Activated CD4-positive, alpha-beta T cell treated with anti-CD3 and anti-CD28 coated beads for 48 hours (primary cell): Measurements from ENCODE around the gene GALNT13.

ENCODE experiments used
- DNase-seq: peaks from one replicate; pipeline ENCODE4 v3.0.0-alpha.2; 2020

The GALNT13 gene

GRCh38 chr2:153871231-153872221 lies at the start of gene GALNT13:
Gene GALNT13, plus strand, starts transcription at chr2:153871922.
- no peak for DNase-seq

- DNase-seq = no peak
Measured at GRCh38 chr2:153823880-153824279, 47.8 kb upstream of the GALNT13 start.

GRCh38 chr2:153828335-153828734 lies 43.4 kb upstream of the GALNT13 start:
- no peak for DNase-seq

GRCh38 chr2:153834662-153835061 lies 37.1 kb upstream of the GALNT13 start:
- DNase-seq = no peak

- no peak for DNase-seq
Measured at GRCh38 chr2:153858250-153858649, 13.5 kb upstream of the GALNT13 start.

GRCh38 chr2:153864022-153864421 lies 7.7 kb upstream of the GALNT13 start:
- DNase-seq = no peak

GRCh38 chr2:153866595-153866994 lies 5.1 kb upstream of the GALNT13 start:
- no peak for DNase-seq

GRCh38 chr2:153870308-153870707 lies 1.4 kb upstream of the GALNT13 start:
- no peak for DNase-seq

- DNase-seq = peak; percentile 1
Measured at GRCh38 chr2:153872311-153873051, 759 bp downstream of the GALNT13 start.

GRCh38 chr2:153873052-153874048 lies 1.6 kb downstream of the GALNT13 start:
- no peak for DNase-seq

- DNase-seq = no peak
Measured at GRCh38 chr2:153875801-153876466, 4.2 kb downstream of the GALNT13 start.

- DNase-seq = no peak
Measured at GRCh38 chr2:153880926-153881325, 9.2 kb downstream of the GALNT13 start.

- no peak for DNase-seq
Measured at GRCh38 chr2:153886833-153887232, 15.1 kb downstream of the GALNT13 start.

- no peak for DNase-seq
Measured at GRCh38 chr2:153890576-153890975, 18.9 kb downstream of the GALNT13 start.

GRCh38 chr2:153891051-153891450 lies 19.3 kb downstream of the GALNT13 start:
- no peak for DNase-seq

GRCh38 chr2:153912798-153913396 lies 41.2 kb downstream of the GALNT13 start:
- DNase-seq = no peak

- no peak for DNase-seq
Measured at GRCh38 chr2:153917570-153917969, 45.8 kb downstream of the GALNT13 start.

GRCh38 chr2:153935511-153935910 lies 63.8 kb downstream of the GALNT13 start:
- DNase-seq = no peak

- no peak for DNase-seq
Measured at GRCh38 chr2:153939124-153939796, 67.5 kb downstream of the GALNT13 start.

- no peak for DNase-seq
Measured at GRCh38 chr2:153940511-153940910, 68.8 kb downstream of the GALNT13 start.

GRCh38 chr2:153944800-153945199 lies 73.1 kb downstream of the GALNT13 start:
- no peak for DNase-seq
